Erythroblast (primary cell): ENCODE data around the gene BEAN1.
"Not testable (repeated sequence)": the region's sequence is repeated elsewhere in the genome, so short reads cannot be mapped to it uniquely, and the experiment has no call there.

Experiments
- DNase-seq, 2 experiments: peaks; one replicate each; lab custom pipeline; 2025; lab: John Stamatoyannopoulos, UW
- GATA1 ChIP-seq: IDR thresholded peaks from 2 replicates; pipeline ENCODE4 v1.6.1; 2011; ENCODE audit warnings: low read depth, mild to moderate bottlenecking, control low read depth, low read length, moderate library complexity
- POLR2A ChIP-seq: IDR thresholded peaks from 2 replicates; pipeline ENCODE4 v1.6.1; 2011; ENCODE audit warnings: mild to moderate bottlenecking, low read length

Gene BEAN1

DNA sequence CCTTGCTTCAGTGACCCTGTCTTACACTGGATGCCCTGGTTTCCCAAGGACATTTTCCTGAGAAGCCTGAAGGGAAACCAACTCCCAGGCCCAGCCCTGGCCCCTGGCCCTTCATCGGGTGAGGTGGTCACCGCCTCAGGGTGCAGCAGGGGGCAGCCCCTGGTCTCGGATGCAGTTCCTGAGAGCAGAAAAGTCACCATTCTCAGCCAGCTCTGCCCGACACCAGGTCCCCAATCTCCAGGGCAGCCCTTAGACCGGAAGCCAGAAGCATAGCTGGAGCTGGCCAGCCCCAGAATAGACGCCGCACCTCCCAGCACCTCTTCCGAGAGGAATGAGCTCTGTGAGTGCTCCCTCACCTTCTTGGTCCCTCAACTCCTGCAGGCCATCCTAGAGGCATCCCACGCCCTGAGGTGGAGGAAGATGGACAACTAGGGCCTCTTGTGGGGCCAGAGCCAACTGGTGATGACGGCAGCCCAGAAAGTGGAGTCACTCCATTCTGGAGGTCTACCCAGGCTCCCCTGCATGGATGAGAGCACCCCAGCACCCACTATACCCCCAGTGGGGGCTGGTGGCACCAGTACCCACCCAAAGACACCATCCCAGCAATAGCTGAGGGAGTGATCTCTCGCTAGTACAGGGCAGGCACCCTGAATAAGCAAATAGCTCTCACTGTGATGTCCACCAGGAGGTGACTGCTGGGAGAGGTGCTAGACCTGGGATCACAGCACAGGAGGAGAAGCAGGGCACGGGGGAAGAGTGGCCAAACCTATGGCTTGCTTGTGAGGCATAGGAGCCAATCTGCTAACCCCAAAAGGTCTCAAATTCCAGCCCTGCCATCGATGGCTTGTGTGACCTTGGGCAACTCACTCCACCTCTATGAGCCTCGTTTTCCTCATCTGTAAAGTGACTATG is 66.7 kb downstream of the BEAN1 start:
- DNase-seq: no peak

DNA sequence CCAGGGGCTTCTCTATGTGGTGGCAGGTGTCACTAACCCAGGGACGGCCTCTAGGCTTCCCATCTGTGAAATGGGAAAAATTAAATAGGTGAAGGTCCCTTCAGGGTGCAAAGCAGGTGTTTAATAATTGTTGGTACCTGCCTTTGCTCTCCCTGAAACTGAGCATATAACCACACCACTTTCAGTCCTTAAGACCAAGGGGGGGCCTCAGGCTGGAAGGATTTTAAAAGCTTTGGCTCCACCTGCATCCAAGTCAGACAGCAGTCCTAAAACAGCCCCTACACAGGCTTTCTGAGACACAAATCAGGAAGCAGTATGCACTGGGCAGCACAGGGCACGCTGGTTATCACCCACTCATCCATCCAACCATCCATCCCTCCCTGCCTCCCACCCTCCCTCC is 67.8 kb downstream of the BEAN1 start:
- DNase-seq: no peak
- TF ChIP-seq GATA1: no peak
- no peak for TF ChIP-seq POLR2A

More for the DNA sequence above, 66.7 kb downstream of the BEAN1 start:
- TF ChIP-seq GATA1: no peak
- TF ChIP-seq POLR2A: no peak

DNA sequence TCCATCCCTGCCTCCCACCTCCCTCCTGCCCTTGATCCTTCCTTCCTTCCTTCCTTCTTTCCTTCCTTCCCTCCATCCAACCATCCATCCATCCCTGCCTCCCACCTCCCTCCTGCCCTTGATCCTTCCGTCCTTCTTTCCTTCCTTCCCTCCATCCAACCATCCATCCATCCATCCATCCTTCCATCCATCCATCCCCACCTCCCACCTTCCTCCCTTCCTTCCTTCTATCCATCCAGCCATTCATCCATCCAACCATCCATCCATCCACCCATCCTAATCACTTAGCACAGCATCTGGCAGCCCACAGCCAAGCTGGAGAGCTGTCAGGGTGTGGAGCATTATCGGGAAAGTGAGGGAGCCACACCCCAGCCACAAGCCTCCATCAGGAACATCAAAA is 68.3 kb downstream of the BEAN1 start:
- no peak for DNase-seq
- TF ChIP-seq GATA1 (no peak), POLR2A (no peak)

DNA sequence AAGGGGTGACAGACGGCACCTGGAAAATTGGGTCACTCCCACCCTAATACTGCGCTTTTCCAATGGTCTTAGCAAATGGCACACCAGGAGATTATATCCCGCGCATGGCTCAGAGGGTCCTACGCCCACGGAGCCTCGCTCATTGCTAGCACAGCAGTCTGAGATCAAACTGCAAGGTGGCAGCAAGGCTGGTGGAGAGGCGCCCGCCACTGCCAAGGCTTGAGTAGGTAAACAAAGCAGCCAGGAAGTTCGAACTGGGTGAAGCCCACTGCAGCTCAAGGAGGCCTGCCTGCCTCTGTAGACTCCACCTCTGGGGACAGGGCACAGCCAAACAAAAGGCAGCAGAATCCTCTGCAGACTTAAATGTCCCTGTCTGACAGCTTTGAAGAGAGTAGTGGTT is 69.1 kb downstream of the BEAN1 start:
- DNase-seq: not testable (repeated sequence)

DNA sequence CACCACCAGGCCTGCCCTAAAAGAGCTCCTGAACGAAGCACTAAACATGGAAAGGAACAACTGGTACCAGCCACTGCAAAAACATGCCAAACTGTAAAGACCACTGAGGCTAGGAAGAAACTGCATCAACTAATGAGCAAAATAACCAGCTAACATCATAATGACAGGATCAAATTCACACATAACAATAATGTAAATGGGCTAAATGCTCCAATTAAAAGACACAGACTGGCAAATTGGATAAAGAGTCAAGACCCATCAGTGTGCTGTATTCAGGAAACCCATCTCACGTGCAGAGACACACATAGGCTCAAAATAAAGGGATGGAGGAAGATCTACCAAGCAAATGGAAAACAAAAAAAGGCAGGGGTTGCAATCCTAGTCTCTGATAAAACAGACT is 70.8 kb downstream of the BEAN1 start:
- not testable (repeated sequence) for DNase-seq

DNA sequence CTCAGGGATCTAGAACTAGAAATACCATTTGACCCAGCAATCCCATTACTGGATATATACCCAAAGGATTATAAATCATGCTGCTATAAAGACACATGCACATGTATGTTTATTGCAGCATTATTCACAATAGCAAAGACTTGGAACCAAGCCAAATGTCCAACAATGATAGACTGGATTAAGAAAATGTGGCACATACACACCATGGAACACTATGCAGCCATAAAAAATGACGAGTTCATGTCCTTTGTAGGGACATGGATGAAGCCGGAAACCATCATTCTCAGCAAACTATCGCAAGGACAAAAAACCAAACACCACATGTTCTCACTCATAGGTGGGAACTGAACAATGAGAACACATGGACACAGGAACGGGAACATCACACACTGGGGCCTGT is 74.5 kb downstream of the BEAN1 start:
- not testable (repeated sequence) for DNase-seq

DNA sequence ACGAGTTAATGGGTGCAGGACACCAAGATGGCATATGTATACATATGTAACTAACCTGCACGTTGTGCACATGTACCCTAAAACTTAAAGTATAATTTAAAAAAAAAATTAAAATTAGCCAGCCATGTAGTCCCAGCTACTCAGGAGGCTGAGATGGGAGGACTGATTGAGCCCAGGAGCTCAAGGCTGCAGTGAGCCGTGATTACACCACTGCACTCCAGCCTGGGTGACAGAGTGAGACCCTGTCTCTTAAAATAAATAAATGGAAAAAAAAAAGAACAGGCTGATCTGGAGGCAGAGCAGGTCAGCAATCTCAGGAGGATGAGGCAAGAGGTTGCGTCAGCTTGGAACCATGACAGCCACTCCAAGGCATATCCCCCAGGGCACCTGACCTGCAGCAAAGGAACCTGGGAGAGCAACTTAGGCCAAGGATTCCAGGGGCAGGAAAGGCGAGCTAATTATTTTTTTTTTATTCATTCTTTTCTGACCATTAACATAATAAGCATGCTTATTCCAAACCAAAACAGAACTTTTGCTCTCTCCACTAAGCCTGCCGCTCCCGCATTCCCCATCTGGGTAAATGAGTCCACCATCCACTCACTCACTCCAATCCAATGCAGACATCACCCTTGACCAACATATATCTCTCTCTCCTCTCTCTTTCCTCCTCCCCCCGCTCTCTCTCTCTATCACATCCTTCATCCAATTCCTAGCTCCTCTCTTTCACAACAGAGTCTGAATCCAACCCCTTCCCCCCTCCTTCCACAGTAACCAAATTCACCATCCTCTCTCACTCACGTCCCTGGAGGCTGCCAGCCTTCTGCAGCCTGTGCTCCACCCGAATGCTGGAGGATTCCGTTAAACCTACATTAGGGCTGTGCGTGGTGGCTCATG is 75.2 kb downstream of the BEAN1 start:
- TF ChIP-seq GATA1: no peak
- TF ChIP-seq POLR2A: no peak
- no peak for DNase-seq

DNA sequence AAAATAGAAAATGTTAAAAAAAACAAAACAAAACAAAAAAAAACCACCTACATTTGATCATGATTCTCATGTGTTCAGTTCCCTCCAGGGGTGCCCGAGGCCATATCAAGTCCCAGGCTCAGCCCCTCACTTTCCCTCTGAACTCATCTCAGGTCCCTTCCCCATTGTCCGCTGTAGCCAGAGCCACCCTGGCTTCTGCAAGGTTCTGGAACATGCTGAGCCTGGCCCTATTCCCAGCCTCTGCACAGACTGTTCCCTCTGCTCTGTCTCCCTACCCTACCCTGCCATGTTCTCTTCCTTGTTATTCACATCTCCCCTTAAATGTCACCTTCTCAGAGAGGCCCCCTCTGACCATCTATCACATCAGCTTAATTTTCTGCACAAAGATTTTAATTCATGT is 75.9 kb downstream of the BEAN1 start:
- TF ChIP-seq GATA1: no peak

DNA sequence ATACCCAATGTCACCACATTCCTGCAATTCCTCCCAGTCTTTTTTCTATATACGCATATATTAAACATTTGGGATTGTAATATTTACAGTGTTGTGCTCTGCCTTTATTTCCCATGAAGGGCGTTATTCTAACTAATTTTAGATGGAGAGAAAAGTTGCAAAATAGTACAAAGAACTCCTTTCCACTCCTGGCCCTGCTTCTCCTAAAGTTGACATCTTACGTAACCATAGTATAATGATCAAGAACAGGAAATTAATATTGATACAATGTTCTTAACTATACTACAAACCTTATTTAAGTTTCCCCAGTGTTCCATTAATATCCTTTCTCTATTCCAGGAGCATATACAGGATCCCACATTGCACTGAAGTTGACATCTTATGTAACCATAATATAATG is 76.5 kb downstream of the BEAN1 start:
- no peak for DNase-seq
- TF ChIP-seq GATA1 (no peak), POLR2A (no peak)

More for the DNA sequence above, 75.9 kb downstream of the BEAN1 start:
- no peak for DNase-seq

DNA sequence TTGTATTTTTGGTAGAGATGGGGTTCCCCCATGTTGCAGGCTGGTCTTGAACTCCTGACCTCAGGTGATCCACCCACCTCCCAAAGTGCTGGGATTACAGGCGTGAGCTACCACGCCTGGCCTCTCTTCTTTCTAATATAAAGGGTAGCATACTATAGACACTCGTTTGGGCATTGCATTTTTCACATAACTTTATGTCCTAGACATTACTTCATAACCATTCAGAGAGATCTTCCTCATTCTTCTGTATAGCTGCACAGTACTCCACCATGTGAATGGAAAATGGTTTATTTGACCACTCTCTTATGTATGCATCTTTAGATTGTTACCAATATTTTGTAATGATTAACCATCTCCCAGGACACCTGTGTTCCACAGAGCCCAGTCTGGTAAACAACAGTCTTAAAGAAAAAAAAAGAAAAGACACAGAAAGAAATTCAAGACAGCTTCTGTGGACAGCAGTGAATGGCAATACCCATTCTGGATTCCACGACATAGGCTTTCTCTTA is 80.7 kb downstream of the BEAN1 start:
- no peak for DNase-seq
- TF ChIP-seq POLR2A: no peak
- TF ChIP-seq GATA1: no peak

DNA sequence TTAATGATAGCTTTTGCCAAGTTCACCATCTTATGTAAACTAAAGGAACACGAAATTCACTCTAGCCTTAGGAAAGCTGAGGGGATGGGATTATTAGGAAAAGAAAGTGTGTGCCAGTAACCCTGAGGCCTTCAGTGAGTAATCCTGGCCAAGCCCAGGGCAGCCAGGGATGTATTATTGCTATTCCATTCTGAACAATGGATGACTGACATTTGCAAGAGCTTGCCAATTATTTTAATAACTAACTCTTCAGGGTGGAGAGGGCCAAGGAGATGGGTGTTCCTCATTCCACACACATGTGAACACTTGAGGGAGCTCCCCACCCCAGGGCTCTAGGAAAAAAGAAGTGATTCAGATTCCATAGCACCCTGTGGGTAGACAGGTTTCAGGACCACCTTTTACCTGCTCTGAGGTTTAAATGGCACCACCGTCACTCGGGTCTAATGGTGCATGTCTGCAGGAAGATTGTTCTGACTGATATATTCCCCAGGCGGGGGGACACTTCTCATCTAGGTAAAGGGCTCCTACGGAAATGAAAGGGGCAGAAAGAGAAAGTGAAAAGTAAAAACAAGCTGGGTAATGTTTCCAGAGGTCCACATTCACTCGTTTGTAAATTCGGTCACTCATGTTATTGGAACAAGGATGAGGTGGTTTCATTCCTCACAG is 81.3 kb downstream of the BEAN1 start:
- TF ChIP-seq POLR2A (no peak), GATA1 (no peak)

DNA sequence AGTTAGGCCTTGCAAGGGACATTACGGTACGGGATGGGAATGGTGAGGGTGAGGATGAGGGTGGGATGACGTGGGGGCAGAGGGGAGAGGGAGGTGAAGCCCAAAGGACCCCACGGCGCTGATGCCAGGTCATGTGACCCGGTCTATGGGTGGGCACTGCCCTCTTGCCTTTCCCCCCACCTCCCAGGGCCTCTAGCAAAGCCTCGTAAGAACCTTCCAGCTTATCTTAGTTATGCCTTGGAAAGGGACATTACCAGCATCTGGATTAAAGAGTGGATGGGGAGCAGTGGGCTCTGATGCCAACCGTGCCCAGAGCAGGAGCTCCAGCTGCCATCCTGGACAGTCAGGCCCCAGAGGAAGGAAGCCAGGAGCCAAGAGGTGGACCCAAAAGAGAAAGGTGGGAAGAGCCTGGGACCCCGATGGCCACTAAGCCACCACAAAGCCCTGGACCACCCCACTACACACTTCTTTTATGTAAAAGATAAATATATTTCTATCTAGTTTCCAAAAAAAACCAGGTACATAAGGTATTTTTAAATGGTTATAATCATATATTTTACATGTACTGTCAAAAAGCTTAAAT is 81.9 kb downstream of the BEAN1 start:
- no peak for DNase-seq
- TF ChIP-seq GATA1: no peak
- no peak for TF ChIP-seq POLR2A

More for the DNA sequence above, 81.3 kb downstream of the BEAN1 start:
- no peak for DNase-seq

DNA sequence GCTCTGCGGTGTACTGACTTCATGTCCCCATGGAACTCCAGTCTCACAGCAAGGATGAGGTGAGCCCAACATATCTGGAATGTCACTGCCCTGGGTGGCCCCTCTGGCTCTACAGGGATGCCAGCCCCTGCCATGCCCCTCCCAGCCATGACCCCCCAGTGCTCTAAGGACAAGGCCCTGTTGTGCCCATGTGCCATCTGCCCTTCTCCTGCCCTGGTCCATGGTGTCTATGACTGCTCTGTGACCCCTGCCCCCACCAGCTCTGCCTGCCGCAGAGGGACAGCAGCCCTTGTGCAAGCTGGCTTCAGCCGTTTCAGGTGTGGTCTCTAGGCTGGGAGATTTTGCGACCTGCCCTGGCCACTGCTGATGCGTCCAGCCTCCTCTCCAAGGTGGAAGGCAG is 82.5 kb downstream of the BEAN1 start:
- TF ChIP-seq GATA1 (no peak), POLR2A (no peak)

DNA sequence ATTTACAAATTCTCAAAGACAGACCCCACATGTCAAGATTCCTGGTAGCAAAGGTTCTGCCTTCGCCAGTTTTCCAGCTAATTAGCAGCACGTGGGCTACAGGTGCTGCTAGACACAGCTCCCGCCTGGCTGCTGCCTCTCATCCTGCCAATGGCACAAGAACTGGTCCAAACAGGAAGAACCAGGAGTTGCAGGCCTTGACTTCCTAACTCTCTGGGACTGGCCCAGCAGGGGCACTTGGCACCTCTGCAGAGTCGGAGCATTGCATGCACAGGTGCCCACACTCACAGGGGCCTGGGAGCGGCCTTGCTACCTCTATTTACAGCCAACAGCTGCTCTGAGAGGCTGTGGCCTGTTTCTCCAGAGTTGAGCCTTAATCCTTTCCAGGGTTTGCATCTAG is 83.2 kb downstream of the BEAN1 start:
- TF ChIP-seq GATA1 (no peak), POLR2A (no peak)
- DNase-seq: no peak

More for the DNA sequence above, 82.5 kb downstream of the BEAN1 start:
- no peak for DNase-seq
